Sigmoid colon (tissue), 3 donors: ENCODE measurements around the gene ARSB.

Experiments used
- POLR2A ChIP-seq, 2 donors: fragments of 450-650 bp; IDR thresholded peaks; one replicate each; pipeline ENCODE4 v1.6.1; 2016; ENCODE audit warnings: antibody characterized with exemption in 2 of 2, mild to moderate bottlenecking in 2 of 2, moderate library complexity in 2 of 2
- TF ChIP-seq, protein P1 (sequence below), 4 experiments: fragments of 450-650 bp in 3 of 4; fragments of 200-600 bp in 1 of 4; IDR thresholded peaks; one replicate each; pipeline ENCODE4 v1.5.1; 2016 to 2019; ENCODE audit warnings: antibody characterized with exemption in 4 of 4, mild to moderate bottlenecking in 3 of 4, moderate library complexity in 2 of 4

- TF ChIP-seq, protein P1, sequence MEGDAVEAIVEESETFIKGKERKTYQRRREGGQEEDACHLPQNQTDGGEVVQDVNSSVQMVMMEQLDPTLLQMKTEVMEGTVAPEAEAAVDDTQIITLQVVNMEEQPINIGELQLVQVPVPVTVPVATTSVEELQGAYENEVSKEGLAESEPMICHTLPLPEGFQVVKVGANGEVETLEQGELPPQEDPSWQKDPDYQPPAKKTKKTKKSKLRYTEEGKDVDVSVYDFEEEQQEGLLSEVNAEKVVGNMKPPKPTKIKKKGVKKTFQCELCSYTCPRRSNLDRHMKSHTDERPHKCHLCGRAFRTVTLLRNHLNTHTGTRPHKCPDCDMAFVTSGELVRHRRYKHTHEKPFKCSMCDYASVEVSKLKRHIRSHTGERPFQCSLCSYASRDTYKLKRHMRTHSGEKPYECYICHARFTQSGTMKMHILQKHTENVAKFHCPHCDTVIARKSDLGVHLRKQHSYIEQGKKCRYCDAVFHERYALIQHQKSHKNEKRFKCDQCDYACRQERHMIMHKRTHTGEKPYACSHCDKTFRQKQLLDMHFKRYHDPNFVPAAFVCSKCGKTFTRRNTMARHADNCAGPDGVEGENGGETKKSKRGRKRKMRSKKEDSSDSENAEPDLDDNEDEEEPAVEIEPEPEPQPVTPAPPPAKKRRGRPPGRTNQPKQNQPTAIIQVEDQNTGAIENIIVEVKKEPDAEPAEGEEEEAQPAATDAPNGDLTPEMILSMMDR (IDR thresholded peaks at IDR 0.05): no peak
- no peak for TF ChIP-seq POLR2A (IDR thresholded peaks at IDR 0.05)
Observed at GRCh38 chr5:78879516-78879915, 105.6 kb downstream of the ARSB start.
